Neural progenitor cell (in vitro differentiated cells): ENCODE measurements around the gene CDC5L.

Source experiments
- CTCF ChIP-seq: fragments of 200-600 bp; sonication (generic); IDR thresholded peaks from 2 replicates; pipeline ENCODE4 v1.5.1; 2017; ENCODE audit warnings: antibody characterized with exemption, mild to moderate bottlenecking
- EZH2 ChIP-seq: fragments of 200-600 bp; sonication (generic); IDR thresholded peaks from 2 replicates; pipeline ENCODE4 v1.6.1; 2017; ENCODE audit warnings: antibody characterized with exemption, mild to moderate bottlenecking, moderate library complexity

- TF ChIP-seq CTCF = no peak
- TF ChIP-seq EZH2 = no peak
Measured at GRCh38 chr6:44478158-44478557, 90.7 kb downstream of the CDC5L start.
